ENCODE data around the gene LRRC38.
"Not testable (repeated sequence)": the region's sequence is repeated elsewhere in the genome, so short reads cannot be mapped to it uniquely, and the experiment has no call there.

The LRRC38 gene, protein sequence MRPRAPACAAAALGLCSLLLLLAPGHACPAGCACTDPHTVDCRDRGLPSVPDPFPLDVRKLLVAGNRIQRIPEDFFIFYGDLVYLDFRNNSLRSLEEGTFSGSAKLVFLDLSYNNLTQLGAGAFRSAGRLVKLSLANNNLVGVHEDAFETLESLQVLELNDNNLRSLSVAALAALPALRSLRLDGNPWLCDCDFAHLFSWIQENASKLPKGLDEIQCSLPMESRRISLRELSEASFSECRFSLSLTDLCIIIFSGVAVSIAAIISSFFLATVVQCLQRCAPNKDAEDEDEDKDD

DNA sequence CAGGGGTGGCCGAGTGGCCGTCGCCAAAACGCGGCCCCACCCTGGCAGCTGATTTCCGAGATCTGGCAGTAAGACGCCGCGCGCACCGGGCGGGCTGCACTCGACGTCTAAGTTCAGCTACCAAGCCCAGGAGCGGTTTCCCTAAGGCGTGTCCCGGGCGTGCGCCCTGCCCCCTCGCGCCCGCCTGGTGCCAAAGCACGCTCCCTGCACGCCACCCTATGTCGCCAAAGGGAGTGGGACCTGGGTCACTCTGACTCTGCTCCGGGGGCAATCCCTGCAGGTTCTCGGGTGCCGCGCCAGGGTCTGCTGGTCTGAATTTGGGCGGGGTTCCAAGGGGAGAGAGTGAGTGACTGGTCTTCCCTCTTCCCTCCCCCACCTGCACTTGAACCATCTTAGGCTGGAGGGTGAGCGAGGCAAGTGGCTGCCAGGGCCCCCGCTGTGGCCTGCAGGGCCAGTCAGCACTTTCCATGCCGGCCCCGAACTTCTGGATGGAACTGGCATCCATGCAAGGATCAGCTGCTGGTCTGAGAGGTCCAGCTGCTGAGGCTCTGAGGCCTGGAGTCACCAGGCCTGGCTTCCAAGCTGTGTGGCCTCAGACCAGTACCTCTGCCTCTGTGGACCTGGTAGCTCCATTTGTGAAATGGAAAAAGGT, at the start of gene LRRC38:
Gene LRRC38, minus strand, starts transcription at position 109 of the 652 bp plus-strand sequence. CDS start 410 bp downstream, outside the sequence.
- DNase-seq: no peak

DNA sequence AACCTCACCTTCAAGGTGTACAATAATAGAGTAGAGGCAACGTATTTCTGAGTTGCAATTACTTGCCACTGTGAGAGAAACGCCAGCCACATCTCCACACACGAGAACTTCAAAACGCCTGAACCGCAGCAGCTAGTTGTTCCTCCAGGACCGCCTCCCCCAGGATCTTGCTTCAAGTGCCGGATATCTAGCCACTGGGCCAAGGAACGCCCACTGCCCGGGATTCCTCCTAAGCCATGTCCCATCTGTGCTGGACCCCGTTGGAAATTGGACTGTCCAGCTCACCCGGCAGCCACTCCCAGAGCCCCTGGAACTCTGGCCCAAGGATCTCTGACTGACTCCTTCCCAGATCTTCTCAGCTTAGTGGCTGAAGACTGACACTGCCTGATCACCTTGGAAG, 49.2 kb upstream of the LRRC38 start:
- not testable (repeated sequence) for DNase-seq

DNA sequence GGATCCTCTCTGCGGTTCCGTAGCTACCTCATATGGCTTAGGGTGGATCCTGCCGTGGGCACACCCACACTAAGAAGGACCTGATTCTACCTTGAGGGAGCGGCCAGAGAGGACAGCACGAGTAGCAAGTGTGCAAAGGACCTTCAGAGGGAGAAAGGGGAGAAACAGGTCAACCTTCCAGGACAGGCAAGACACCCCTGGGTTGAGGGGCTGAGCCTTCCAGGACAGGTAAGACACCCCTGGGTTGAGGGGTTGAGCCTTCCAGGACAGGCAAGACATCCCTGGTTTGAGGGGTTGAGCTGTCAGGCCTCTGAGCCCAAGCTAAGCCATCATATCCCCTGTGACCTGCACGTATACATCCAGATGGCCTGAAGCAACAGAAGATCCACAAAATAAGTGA, 46.7 kb upstream of the LRRC38 start:
- no peak for DNase-seq

DNA sequence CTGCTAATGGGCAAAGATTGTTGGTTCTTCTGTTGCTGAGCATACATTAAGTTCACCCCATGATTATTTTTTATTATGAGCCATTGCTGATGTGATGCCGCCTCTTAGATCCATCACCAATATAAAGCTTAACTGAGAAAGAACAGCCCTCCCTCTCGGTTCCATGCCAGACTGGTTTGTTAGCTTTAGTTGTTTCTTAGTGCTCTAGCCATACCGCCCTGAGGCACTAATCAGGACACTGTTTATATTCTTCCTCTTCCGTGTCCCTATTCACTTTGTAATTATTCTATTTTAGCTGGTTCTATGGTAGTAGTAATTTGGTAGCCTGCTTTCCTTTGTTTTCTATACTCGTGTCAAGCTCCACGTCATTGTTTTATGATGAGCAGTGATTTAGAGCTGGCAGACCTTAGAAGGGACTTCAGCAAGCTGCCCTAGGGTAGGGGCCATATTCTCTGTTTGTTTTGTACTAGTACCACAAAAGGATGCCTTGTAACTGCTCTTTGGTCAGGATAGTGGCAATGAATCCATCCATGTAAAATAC, 42.5 kb upstream of the LRRC38 start:
- DNase-seq: no peak

DNA sequence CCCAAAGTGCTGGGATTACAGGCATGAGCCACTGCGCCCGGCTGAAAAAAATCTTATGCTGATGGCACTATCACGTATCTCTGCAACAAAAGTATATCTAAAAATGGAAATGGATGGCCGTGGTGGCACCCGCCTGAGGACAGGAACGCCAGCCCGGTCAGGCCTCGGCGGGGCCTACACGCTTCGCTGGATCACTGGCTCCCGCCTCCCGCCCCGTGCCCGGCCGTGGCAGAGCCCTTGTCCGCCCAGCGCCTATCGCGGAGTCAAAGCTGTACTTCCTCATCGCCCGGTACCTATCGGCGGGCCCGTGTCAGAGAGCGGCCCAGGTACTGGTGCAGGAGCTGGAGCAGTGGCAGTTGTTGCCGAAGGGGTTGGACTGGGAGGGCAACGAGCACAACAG, 41.0 kb upstream of the LRRC38 start:
- no peak for DNase-seq

DNA sequence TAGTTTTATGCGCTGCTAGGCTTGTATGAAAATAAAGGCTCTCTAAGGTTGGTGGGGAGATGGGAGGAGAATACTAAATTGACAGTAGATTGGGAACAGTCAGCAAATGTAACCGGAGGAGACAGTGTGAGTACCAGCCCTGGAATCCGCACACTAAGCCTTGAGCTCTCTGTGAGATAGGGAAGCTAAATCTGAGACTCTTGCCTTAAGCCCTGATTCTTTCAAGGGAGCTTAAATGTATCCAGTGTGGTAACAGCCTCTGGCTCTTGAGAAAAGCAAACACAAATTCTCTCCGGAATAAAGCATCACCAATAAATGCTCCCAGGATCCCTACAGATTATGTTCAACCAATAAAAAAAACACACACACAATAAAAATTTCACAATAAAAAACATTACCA, 36.9 kb upstream of the LRRC38 start:
- no peak for DNase-seq

DNA sequence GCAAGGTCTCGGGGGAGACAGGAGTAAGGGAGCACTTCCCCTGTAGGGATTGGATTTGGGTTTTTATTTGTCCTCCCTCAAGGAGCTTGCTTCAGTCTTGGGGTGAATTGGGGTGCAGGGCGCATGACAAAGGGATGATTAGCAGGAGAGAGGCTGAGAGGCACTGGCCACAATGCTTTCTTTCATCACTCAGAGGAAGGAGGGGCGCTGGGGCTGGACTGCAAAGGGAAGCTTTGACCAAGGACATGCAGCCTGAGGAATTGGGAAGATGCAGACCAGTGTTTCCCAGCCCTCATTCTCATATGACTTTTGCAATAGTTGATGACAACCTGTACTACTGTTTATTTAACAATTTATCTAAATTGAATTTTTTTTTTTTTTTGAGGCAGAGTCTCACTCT, 35.7 kb upstream of the LRRC38 start:
- no peak for DNase-seq

DNA sequence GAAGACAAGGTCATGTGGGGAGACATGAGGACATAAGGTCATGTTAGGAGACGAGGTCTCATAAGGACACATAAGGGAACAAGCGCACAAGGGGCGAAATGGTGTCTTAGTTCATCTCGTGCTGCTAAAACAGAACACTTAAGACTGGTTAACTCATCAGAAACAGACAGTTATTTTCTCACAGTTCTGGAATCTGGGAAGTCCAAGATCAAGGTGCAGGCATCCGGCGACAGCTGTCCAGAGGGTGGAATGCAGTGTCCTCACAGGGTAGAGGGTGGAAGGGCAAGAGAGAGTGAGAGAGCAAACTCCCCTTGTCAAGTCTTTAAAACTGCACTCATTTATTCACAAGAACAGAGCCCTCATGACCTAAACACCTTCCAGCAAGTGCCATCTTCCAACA, 35.2 kb upstream of the LRRC38 start:
- DNase-seq: no peak

DNA sequence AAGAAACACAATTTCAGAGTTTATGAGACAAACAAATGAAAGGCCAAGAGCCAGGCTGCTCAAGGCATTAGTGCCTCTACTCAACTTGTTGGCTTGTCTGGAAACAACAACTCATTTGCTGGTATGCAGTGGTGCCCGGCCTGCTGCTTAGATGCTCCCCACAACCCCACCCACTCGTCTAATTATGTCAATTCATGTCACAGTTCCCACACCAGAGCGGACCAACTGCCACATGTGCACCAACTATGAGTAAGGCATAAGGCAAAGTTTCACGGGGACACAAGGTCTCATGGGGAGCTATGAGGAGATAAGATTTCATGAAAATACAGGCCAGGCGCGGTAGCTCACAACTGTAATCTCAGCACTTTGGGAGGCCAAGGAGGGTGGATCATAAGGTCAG, 34.5 kb upstream of the LRRC38 start:
- DNase-seq: no peak

DNA sequence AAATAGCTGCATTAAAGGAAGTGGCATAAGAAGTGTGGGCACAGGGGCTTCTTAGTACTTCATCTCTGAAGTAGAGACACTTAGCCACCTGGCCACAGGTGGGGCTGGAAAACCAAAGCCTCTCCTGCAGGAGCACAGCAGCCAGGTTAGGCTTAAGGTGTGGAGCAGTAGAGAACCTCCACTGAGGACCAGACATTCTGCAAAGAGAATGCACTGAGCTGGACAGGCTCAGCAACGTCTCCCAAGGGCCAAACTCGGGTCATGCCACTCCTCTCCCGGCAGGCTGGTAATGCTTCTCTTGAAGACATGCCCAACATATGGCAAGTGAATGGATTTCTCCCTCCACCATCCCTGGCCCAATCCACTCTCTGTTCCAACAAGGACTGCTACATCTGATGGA, 33.0 kb upstream of the LRRC38 start:
- DNase-seq: no peak

DNA sequence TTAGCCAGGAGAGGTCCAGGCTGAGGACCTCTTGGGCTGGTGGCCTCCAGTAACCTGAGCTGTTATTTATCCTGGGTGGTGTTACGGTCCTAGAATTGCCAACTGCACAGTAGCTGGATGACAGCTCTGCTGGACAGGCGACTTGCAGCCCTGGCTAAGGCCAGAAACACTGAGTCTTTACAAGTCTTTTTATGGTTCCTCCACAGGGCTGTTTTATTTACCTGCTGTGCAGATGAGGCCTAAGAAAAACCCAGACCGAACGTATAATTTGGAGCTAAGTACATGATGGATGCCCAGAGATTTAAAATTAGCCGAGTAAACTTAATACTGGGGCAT, 30.4 kb upstream of the LRRC38 start:
- DNase-seq: no peak

DNA sequence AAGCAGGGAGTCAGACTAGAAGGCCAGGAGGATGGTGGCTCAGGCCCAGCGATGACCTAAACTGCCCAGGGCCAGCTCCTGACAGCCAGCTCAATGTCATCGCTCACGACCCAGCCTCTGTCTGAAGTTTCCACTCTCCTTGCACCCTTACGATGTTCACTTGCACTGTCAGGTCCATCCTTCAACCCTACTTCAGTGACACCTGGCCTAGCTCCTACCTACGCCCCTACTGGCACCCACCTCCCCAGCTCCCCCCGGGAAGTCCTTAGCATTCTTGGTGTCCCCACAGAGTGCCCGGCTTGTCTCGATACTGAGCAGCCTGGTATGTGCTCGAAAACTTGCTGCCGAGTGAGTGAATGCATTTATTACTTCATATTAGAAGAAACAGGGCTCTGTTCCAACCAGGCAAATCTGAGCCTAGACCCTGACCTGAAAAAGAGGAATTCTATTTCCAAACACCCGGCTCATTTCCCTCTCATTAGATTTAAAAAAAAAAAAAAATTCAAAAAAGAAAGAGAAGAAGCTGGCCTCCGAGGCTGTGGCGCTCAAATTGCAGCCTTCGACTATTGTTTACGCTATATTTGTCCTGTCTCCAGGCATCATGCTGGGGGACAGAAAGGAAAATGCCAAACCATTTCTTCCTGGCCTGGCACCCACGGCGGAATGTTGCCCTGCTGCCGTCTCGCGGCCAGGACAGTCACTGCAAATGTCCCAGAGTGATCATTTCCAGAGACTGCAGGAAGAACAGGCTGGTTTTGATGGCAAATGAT, 29.8 kb upstream of the LRRC38 start:
- peak; percentile 79 for DNase-seq

DNA sequence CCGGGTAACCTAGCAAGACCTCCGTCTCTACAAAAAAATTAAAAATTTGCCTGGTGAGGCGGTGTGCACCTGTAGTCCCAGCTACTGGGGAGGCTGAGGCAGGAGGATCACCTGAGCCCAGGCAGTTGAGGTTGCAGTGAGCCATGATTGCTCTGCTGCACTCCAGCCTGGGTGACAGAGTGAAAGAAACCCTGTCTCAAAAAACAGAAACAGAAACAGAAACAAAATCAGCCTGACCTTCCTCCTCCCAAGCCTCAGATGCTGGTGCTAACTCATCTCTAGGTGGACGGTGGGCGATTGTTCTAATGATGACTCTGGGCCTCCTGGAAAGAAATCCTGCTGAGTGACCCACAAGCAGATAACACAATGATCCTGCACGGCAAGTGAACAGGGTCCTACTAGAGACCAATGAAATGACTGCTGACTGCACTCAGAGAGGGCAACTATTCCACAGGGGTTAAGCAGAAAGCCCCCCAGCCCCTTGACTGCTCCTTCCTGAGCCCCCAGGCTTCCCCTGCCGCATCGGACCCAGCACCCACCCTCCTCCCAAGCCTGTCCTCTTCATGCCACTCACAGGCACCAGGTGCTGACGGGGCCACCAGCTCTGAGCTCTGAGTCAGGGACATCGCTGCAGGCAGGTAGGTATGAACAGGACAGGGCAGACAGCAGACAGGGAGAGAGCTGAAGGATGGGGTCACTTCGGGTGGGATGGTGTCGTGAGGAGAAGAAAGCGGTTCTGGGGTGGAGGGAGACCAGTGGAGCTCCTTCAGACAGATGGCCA, 27.8 kb upstream of the LRRC38 start:
- no peak for DNase-seq

DNA sequence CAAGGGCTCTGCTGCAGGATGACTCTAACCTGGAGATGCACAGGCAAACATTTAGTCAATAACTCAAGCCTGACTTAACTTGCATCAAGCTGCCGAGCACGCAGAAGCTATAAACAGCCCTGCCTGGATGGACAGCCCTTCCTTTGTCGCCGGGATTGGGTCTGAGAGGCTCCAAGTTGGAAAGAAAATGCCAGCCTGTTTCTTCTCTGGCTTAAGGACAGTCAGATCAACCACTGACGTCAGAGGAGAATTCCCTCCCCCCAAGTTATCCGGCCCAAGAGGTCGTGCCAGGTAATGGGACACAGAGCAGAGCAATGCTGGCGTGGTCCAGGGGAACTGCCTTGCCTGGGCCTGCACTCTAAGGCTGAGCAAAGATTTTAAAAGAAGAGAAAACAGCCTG, 27.1 kb upstream of the LRRC38 start:
- no peak for DNase-seq

DNA sequence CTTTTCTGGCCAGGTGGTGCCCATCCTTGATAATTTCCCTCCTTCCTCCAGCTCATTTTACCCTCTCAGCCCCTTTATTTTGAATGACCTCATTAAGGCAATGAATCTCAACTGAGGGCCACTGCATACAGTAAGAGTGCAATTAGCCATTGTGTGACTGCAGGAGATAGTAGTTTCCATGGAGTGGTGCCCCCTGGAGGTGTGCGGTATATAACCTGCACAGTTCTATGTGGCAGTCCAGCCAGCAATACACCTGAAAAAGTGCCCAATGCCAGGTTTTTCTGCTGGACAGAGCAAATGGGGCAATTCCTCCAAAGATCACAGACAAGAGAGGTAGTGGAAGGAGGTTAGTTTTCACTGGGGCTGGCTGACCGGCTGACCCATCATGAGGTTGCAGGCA, 25.9 kb upstream of the LRRC38 start:
- no peak for DNase-seq

DNA sequence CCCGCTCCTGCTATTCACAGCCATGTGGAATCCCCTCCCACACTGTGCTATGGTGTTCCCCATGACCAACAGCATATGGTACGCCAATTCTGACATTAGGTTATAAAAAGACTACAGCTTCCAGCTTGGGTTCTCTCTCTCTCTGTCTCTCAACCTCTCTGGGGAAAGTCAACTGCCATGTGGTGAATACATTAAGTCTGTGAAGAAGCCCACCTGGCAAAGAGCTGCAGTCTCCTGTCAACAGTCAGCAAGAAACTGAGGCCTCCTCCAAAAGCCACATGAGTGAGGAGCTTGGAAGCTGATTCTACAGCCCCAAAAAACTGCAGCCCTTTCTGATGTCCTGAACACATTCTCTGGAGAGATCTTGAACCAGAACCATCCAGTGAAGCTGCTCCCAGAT, 25.0 kb upstream of the LRRC38 start:
- DNase-seq: no peak

DNA sequence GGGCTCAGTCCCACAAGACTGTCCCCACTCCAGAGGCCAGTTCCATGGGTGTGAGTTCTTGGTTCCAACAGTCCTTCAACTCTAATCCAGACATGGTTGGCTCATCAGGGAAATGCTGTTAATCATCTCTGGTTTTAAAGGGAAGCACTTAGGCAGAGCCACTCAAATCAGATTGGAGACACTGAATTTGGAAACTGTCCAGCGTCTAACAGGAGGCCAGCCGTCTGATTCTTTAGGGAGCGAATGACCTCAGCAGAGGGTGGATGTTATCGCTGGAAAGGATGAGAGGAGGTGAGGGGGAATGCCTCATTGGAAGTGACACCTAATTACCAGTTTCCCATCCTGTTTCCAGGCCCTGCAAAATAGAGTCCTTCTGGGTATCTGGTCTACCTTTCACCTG, 22.8 kb upstream of the LRRC38 start:
- no peak for DNase-seq

DNA sequence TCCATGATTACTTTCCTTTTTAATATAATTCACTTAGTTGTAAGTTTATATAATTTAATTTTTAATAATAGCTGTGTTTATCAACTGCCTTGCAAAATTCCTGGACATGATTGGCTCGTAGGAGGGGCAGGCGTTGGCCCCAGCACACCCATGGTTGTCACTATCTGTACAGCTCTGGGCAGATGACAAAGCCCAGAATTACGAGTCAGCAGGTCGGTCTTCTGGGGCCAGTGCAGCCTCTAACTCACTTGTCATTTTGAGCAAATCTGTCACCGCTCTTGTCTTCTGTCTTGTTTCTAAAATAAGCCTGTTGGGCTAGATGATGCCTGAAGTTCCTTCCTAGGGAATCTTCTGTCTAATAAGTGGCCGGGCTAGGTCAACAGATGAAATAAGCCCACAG, 21.4 kb upstream of the LRRC38 start:
- no peak for DNase-seq

DNA sequence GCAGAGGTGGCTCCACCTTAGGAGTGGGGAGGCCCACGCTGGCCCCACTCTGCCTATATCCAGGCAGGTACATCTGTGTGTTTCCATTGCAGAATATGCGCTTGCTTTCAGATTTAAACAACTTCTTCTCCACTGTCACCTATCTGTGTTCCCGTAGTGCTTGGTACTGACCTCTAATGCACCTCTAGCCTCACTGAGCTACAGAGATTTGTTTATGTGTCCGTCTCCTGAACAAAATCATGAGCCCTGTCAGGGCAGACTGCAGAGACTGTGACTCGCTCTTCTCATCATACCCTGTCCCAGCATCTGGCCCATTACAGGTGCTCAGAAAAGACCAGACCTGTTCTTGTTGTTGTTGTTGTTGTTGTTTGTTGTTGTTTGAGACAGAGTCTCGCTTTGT, 14.5 kb upstream of the LRRC38 start:
- no peak for DNase-seq

DNA sequence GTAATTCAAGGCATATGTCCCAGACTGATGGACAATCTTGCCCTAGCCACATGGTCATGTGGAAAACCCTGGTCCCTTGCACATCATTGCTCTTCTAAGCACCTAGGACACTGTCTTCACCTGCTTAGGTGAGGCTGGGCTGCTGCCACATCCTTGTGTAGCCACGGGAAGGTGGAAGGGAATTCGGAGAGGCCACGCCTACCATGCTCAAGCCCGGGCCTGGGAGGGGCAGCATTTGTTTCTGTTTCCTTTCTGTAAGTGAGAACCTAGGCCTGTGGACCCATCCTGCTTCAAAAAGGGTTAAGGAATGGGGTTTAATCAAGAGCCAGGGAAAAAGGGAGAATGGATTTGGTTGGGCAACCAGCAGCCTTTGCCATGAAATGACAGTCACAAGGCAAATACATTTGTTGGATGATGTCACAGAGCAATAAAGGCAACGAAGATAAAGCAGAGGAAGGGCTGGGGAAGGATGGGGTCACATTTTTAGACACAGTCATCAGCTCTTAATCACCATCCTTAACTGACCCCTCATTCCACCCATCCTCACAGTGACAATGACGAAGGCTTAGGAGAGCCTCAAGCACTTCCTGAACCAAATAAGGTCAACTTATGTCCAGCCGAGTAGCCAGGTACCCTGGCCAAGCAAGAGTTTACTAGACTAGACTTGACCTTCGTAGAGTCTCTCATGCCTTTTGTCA, 10.1 kb upstream of the LRRC38 start:
- DNase-seq: no peak

DNA sequence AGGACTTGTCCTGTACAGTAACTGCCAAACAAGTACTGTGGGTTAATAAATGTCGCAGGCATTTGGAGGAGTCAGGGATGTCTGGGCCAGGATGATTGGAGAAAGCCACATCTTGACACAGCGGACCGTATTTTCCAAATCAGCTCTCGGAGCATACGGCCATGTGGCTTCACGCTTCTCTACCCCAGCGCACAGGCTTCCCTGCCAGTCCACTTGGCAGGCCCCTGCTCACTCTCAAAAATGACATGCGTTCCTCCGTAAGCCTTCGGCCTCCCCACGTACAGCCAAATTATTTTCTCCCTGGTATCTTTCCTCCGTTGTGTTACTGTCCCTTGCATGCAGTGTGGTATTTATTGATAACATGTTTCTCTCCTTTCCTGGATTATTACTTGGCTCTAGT, 7.2 kb upstream of the LRRC38 start:
- no peak for DNase-seq

DNA sequence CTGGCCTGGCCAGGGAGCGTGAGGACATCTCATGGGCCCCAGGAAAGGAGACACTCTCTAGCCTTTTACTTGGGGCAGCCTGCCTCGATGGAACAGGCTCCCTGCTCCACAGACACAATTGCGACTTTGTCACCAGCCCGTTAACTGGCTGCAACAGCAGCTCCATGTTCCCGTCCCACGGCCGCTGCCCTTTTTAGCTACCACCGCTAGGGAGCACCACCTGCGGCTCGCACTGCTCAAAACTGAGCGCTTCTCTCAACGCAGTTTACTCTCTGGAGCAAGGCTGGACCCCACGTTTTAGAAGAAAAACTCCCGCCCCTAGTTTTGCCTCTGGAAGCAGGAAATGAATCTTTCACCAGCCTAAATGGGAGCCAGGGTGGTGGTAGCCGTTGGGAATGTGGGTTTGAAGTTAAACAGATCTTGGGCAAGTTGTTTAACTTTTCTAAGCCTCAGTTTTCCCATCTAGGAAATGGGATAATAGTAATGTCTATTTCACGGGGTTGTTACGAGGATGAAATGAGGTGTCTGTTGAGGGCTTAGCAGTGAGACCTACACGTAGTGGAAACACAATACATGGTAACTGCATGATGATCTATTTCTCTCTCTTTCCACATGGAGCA, 3.5 kb upstream of the LRRC38 start:
- DNase-seq: no peak

Data from right forelimb (tissue), 1 donor.